Nephron (organoid): ENCODE results near the gene HIPK1.

Experiments
- H3K27ac Mint-ChIP-seq, 3 experiments: 2 replicates each; pipeline ENCODE4 v1.8.0; 2020; ENCODE audit warnings: mixed read lengths in 3 of 3, mild to moderate bottlenecking in 2 of 3, moderate library complexity in 1 of 3
- H3K27me3 Mint-ChIP-seq: 2 replicates; pipeline ENCODE4 v1.8.0; 2021; ENCODE audit warnings: low read depth, mild to moderate bottlenecking, moderate library complexity, mixed read lengths
- H3K36me3 Mint-ChIP-seq: 2 replicates; pipeline ENCODE4 v1.8.0; 2020; ENCODE audit warnings: low read depth, mixed read lengths
- H3K4me1 Mint-ChIP-seq: 2 replicates; pipeline ENCODE4 v1.8.0; 2020; ENCODE audit warnings: mixed read lengths
- H3K4me3 Mint-ChIP-seq, 3 experiments: 2 replicates each; pipeline ENCODE4 v1.8.0; 2020; ENCODE audit warnings: mild to moderate bottlenecking in 3 of 3, mixed read lengths in 3 of 3, moderate library complexity in 2 of 3
- H3K9me3 Mint-ChIP-seq: 2 replicates; pipeline ENCODE4 v1.8.0; 2020; ENCODE audit warnings: mixed read lengths
- CTCF ChIP-seq, 3 experiments: fragments of 200-600 bp; sonication (generic); IDR thresholded peaks; one replicate each; pipeline ENCODE4 v1.5.0; 2021; ENCODE audit warnings: antibody characterized with exemption in 3 of 3; ENCODE audit not compliant: unreplicated experiment in 3 of 3

HIPK1 gene

GRCh38 chr1:113990530-113990929 is 61.4 kb downstream of the HIPK1 start:
- H3K27ac Mint-ChIP-seq, result no peak overlapping the region
- H3K27me3 Mint-ChIP-seq, result no peaks in the 10 kb centered on the region
- H3K4me1 Mint-ChIP-seq, result peaks cover 12% of the 10 kb centered on the region
- TF ChIP-seq CTCF (IDR thresholded peaks at IDR 0.05; ENCODE audit: unreplicated experiment in 3 of 3), result no peak
- peaks cover 33% of the 10 kb centered on the region for H3K36me3 Mint-ChIP-seq
- peaks cover 42% of the 10 kb centered on the region for H3K9me3 Mint-ChIP-seq
- no peak overlapping the region for H3K4me3 Mint-ChIP-seq

GRCh38 chr1:113990961-113991360 is 61.8 kb downstream of the HIPK1 start:
- H3K9me3 Mint-ChIP-seq, result peaks cover 44% of the 10 kb centered on the region
- peaks cover 11% of the 10 kb centered on the region for H3K4me1 Mint-ChIP-seq
- no peak overlapping the region for H3K27ac Mint-ChIP-seq
- no peak overlapping the region for H3K4me3 Mint-ChIP-seq
- peaks cover 31% of the 10 kb centered on the region for H3K36me3 Mint-ChIP-seq
- H3K27me3 Mint-ChIP-seq, result no peaks in the 10 kb centered on the region
- no peak for TF ChIP-seq CTCF (IDR thresholded peaks at IDR 0.05; ENCODE audit: unreplicated experiment in 3 of 3)

GRCh38 chr1:113991467-113991997 is 62.4 kb downstream of the HIPK1 start:
- TF ChIP-seq CTCF (IDR thresholded peaks at IDR 0.05; ENCODE audit: unreplicated experiment in 3 of 3), result no peak
- Mint-ChIP-seq H3K27ac (no peak overlapping the region), H3K27me3 (no peaks in the 10 kb centered on the region), H3K9me3 (peaks cover 42% of the 10 kb centered on the region), H3K4me3 (no peak overlapping the region), H3K4me1 (peaks cover 10% of the 10 kb centered on the region), H3K36me3 (peaks cover 29% of the 10 kb centered on the region)

GRCh38 chr1:113993072-113993471 is 63.9 kb downstream of the HIPK1 start:
- TF ChIP-seq CTCF (IDR thresholded peaks at IDR 0.05; ENCODE audit: unreplicated experiment in 3 of 3), result no peak
- H3K4me3 Mint-ChIP-seq, result no peak overlapping the region
- H3K27ac Mint-ChIP-seq, result no peak overlapping the region
- peaks cover 10% of the 10 kb centered on the region for H3K4me1 Mint-ChIP-seq
- no peaks in the 10 kb centered on the region for H3K27me3 Mint-ChIP-seq
- H3K9me3 Mint-ChIP-seq, result peaks cover 33% of the 10 kb centered on the region
- H3K36me3 Mint-ChIP-seq, result peaks cover 18% of the 10 kb centered on the region

- H3K27me3 Mint-ChIP-seq, result no peaks in the 10 kb centered on the region
- H3K9me3 Mint-ChIP-seq, result peaks cover 35% of the 10 kb centered on the region
- H3K4me1 Mint-ChIP-seq, result peaks cover 17% of the 10 kb centered on the region
- H3K4me3 Mint-ChIP-seq, result no peak overlapping the region
- no peak for TF ChIP-seq CTCF (IDR thresholded peaks at IDR 0.05; ENCODE audit: unreplicated experiment in 3 of 3)
- H3K27ac Mint-ChIP-seq, result no peak overlapping the region
- peaks cover 18% of the 10 kb centered on the region for H3K36me3 Mint-ChIP-seq
These were observed 64.6 kb downstream of the HIPK1 start for GRCh38 chr1:113993766-113994165.

GRCh38 chr1:113995382-113995781 is 66.3 kb downstream of the HIPK1 start:
- H3K27ac Mint-ChIP-seq, result no peak overlapping the region
- TF ChIP-seq CTCF (IDR thresholded peaks at IDR 0.05; ENCODE audit: unreplicated experiment in 3 of 3), result no peak
- H3K4me1 Mint-ChIP-seq, result peaks cover 31% of the 10 kb centered on the region
- peaks cover 26% of the 10 kb centered on the region for H3K9me3 Mint-ChIP-seq
- no peaks in the 10 kb centered on the region for H3K27me3 Mint-ChIP-seq
- peaks cover 18% of the 10 kb centered on the region for H3K36me3 Mint-ChIP-seq
- H3K4me3 Mint-ChIP-seq, result no peak overlapping the region
